ENCODE results near the gene AGAP3. TPM values are rescaled to one million over a fixed set of nuclear protein-coding genes. Genes with fewer than 3 reads are reported as not detected.

The AGAP3 gene
- total RNA-seq, 1 experiment from 2014 or later = 115 TPM

DNA sequence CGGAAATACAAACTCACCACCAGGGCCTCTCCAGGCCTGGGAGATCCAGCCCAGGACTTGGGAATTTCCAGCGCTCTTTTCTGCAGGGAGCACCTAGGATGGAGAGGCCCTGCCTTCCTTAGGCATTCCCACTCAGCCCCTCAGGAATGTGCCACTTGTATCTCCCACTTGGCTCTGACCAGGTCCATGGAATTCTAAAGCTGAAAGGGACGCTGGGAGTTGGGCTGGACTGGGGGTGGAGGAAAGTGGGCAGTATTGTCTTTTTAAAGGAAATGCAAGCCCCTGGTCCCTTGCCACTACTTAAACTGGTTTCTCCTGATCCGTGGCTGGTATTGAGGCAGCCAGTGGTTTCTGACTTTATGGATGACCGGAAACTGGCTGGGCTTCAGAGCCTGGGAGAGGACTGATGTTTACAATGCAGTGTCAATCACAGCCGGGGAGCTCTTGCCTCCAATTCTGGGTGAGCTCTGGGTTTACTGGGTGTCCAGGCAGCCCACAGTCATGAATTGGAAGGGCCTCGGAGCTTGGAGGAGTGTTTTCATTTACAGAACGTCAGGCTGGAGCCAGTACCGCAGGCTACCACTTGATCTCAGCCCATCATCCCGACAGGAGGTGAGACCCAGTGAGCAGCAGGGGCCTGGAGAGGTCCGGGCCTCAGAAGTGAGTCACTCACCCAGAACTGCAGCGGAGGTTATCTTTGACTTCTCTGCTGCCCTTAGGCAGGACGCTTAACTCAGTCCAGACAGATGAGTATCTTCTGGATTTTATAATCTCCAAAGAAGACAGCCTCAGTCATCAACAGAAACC lies 27.3 kb downstream of the AGAP3 start:
- peaks cover 3% of the 10 kb centered on the region for H3K36me3 ChIP-seq (ENCODE audit: insufficient read depth, low read length, poor library complexity, severe bottlenecking)
- DNase-seq (ENCODE audit: low spot score) = peak; percentile 47
- no peaks in the 10 kb centered on the region for H3K27me3 ChIP-seq (replicated peaks; ENCODE audit: insufficient read depth, low read depth, low read length, poor library complexity)
- ChIA-PET POLR2A (ENCODE audit: low non-redundant PET) (interaction anchor here (0.7 kb wide), 1 partner anchor 145 kb away, joined by 3 read pairs; no protein-coding TSS in a partner anchor), CTCF (interaction anchor here (0.6 kb wide), 1 partner anchor 28 kb away, joined by 6 read pairs; no protein-coding TSS in a partner anchor)
- no TSS peak for BruUV-seq (replicated peaks)
- no peak for TF ChIP-seq EZH2 (IDR thresholded peaks at IDR 0.05; ENCODE audit: borderline replicate concordance, low read depth, low read length, poor library complexity, severe bottlenecking)
- no peak for TF ChIP-seq CTCF (conservative IDR thresholded peaks at IDR 0.05; ENCODE audit: low read depth, low read length)
- no peaks in the 10 kb centered on the region for H3K9me3 ChIP-seq (ENCODE audit: low read depth, low read length, poor library complexity, severe bottlenecking)
- H3K27ac ChIP-seq (ENCODE audit: low read depth, low read length, poor library complexity, severe bottlenecking) = no peak overlapping the region
- intact Hi-C loops (cut with micrococcal nuclease; ENCODE audit: unreplicated experiment) = loop anchor here (5.0 to 10.0 kb wide), 2 partner anchors 101 to 219 kb away; no protein-coding TSS in a partner anchor
- peaks cover 22% of the 10 kb centered on the region for H3K4me1 ChIP-seq (ENCODE audit: insufficient read depth, low read length, poor library complexity, severe bottlenecking)
- H3K4me3 ChIP-seq (ENCODE audit: low read depth, low read length, poor library complexity, severe bottlenecking) = no peak overlapping the region

DNA sequence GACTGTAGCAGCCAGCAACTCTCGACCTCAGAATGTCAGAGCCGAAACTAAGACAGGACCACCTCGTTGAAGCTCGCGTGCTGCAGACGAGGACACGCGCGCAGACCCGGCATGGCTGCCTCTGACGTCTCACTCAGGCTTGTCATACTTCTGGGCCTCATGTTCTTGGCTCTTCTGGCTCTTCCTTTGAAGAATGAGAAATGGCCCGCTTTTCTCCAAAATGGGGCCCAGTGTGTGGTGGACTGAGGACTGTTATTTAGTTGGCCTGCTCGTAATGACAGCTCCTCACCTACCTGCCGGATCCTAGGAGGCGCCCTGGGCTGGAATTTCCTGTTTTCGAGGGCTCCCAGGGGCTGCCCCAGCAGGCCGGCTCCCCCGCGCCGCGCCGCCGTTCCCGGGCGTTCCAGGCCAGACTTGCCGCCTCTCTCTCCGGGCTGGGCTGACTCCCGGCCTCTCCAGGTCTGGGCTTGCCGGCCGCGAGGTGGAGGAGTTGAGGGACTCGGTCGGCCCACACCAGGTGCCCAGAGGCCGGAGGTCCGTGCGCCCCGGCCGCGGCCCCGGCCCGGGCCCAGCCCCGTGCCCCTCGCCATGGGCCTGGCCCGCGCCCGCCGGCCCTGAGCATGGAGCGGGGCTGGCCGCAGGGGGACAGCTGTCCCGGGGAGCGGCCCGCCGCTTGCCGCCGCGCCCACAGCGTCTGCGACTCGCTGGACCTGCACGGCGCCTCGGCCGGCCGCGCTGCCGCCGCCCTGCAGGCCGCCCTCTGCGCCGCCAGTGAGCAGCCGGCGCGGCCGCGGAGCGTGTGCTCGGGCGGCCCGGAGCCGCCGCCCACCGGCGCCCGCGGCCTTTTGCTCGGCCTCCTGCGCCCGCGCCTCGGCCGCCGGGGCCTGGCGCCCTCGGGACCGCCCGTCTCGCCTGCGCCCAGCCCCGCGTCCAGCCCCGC lies 28.1 kb downstream of the AGAP3 start:
- intact Hi-C loops (cut with micrococcal nuclease; ENCODE audit: unreplicated experiment) = loop anchor here (5.0 to 10.0 kb wide), 2 partner anchors 102 to 220 kb away; no protein-coding TSS in a partner anchor
- no peak overlapping the region for H3K27ac ChIP-seq (ENCODE audit: low read depth, low read length, poor library complexity, severe bottlenecking)
- POLR2A ChIA-PET (ENCODE audit: low non-redundant PET) = interaction anchor here (0.7 kb wide), 1 partner anchor 146 kb away, joined by 3 read pairs; no protein-coding TSS in a partner anchor
- no peaks in the 10 kb centered on the region for H3K9me3 ChIP-seq (ENCODE audit: low read depth, low read length, poor library complexity, severe bottlenecking)
- DNase-seq (ENCODE audit: low spot score) = peak; percentile 24
- CTCF ChIA-PET = interaction anchor here (0.6 kb wide), 1 partner anchor 29 kb away, joined by 6 read pairs; no protein-coding TSS in a partner anchor
- peaks cover 8% of the 10 kb centered on the region for H3K36me3 ChIP-seq (ENCODE audit: insufficient read depth, low read length, poor library complexity, severe bottlenecking)
- peak overlapping the region; percentile 28 for H3K4me3 ChIP-seq (ENCODE audit: low read depth, low read length, poor library complexity, severe bottlenecking)
- no peaks in the 10 kb centered on the region for H3K27me3 ChIP-seq (replicated peaks; ENCODE audit: insufficient read depth, low read depth, low read length, poor library complexity)
- TF ChIP-seq EZH2 (IDR thresholded peaks at IDR 0.05; ENCODE audit: borderline replicate concordance, low read depth, low read length, poor library complexity, severe bottlenecking) (no peak), CTCF (conservative IDR thresholded peaks at IDR 0.05; ENCODE audit: low read depth, low read length) (no peak)
- BruUV-seq (replicated peaks) = no TSS peak
- H3K4me1 ChIP-seq (ENCODE audit: insufficient read depth, low read length, poor library complexity, severe bottlenecking) = peaks cover 22% of the 10 kb centered on the region
